Measurements from ENCODE around the gene KRTAP20-2.

GRCh38 chr21:30625449-30626165 is 9.4 kb upstream of the KRTAP20-2 start:
- TF ChIP-seq CTCF (IDR thresholded peaks at IDR 0.05; ENCODE audit: poor library complexity, severe bottlenecking) (no peak), POLR2AphosphoS5 (IDR thresholded peaks at IDR 0.05) (no peak), RAD21 (conservative IDR thresholded peaks at IDR 0.05) (no peak), TAF1 (IDR thresholded peaks at IDR 0.05; ENCODE audit: low read depth) (no peak)
